Naive B cell (primary cell): Measurements from ENCODE around the gene TOM1L2. TPM values are rescaled to one million over a fixed set of nuclear protein-coding genes. Genes with fewer than 3 reads are reported as not detected.

ENCODE experiments used
- ATAC-seq, 2 donors: fragments of 150-1000 bp; cut with Tn5 transposase; 2 replicates each; pipeline ENCODE4 v1.10.0; 2021; ENCODE audit warnings: low read depth in 2 of 2, mild to moderate bottlenecking in 2 of 2, moderate library complexity in 2 of 2
- DNase-seq: peaks from one replicate; pipeline ENCODE4 v3.0.0; 2022
- H3K27ac Mint-ChIP-seq, 6 donors: one replicate each; pipeline ENCODE4 v1.8.0; 2020 to 2022; ENCODE audit warnings: mild to moderate bottlenecking in 6 of 6, mixed read lengths in 6 of 6, moderate library complexity in 5 of 6, inconsistent platforms in 2 of 6
- H3K27me3 Mint-ChIP-seq, 3 donors: one replicate each; pipeline ENCODE4 v1.8.0; 2021 to 2022; ENCODE audit warnings: mixed read lengths in 3 of 3, mild to moderate bottlenecking in 1 of 3
- H3K36me3 Mint-ChIP-seq, 2 donors: one replicate each; pipeline ENCODE4 v1.8.0; 2020 to 2022; ENCODE audit warnings: mixed read lengths in 2 of 2, inconsistent platforms in 1 of 2, mild to moderate bottlenecking in 1 of 2
- H3K4me1 Mint-ChIP-seq, 3 donors: one replicate each; pipeline ENCODE4 v1.8.0; 2020 to 2022; ENCODE audit warnings: mixed read lengths in 3 of 3, inconsistent platforms in 1 of 3, mild to moderate bottlenecking in 1 of 3, moderate library complexity in 1 of 3
- H3K4me3 Mint-ChIP-seq, 8 donors: one replicate each; pipeline ENCODE4 v1.8.0; 2020 to 2022; ENCODE audit warnings: mild to moderate bottlenecking in 8 of 8, mixed read lengths in 8 of 8, moderate library complexity in 8 of 8, inconsistent platforms in 2 of 8
- H3K9me3 Mint-ChIP-seq, 7 donors: one replicate each; pipeline ENCODE4 v1.8.0; 2020 to 2022; ENCODE audit warnings: mixed read lengths in 7 of 7, mild to moderate bottlenecking in 5 of 7, inconsistent platforms in 2 of 7, moderate library complexity in 1 of 7
- polyA plus RNA-seq, 6 donors: library from polyadenylated mRNA; unstranded; fragments of 300-500 nt; fragmentation: Illumina TruSeq; gene quantifications; one replicate each; pipeline ENCODE4 v1.2.3, GENCODE V29; 2021; ENCODE audit warnings: low read depth in 6 of 6

TOM1L2 gene
- polyA plus RNA-seq, 6 donors from 2014 or later = 2.5 to 7.0 (median 3.0) TPM

DNA sequence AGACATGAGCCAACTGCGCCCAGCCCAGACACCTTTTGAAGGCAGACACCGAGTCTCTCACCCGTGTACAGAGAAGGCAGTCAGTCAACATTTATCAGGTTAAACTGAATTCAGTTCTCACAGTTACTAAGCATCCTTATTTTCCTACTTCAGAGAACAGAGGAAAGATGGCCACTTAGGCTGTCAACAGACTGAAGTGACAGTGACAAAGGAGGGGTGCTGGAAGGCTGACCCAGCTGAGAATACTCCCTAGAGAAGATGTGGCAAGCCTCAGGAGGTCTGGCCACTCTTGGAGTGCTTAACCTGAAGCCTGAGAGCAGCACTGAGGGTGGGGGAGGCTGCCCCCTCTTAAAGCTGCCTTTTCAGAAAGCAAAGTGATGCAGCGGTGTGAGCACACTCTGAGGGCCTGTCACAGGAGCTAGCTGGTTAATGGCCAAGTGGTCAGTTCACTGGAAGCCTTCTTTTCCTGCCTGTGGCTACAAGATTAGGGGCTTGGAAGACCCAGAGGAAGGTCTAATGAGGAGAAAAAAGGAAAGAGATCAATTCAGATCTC lies 84.4 kb downstream of the TOM1L2 start:
- DNase-seq = no peak
- Mint-ChIP-seq H3K27ac (no peak overlapping the region), H3K27me3 (no peaks in the 10 kb centered on the region), H3K4me3 (peak overlapping the region in 1 of 8 donors; percentile 37), H3K9me3 (no peaks in the 10 kb centered on the region), H3K36me3 (peaks cover 11 to 14% of the 10 kb centered on the region in 2 donors), H3K4me1 (peaks cover 0 to 15% (median 11%) of the 10 kb centered on the region in 3 donors)
- ATAC-seq = no peak

GRCh38 chr17:17886726-17887125 lies 85.5 kb downstream of the TOM1L2 start:
- ATAC-seq (no peak), DNase-seq (no peak)
- Mint-ChIP-seq H3K4me1 (peaks cover 0 to 15% (median 9%) of the 10 kb centered on the region in 3 donors), H3K4me3 (no peak overlapping the region), H3K9me3 (no peaks in the 10 kb centered on the region), H3K36me3 (peaks cover 7 to 11% of the 10 kb centered on the region in 2 donors), H3K27ac (no peak overlapping the region), H3K27me3 (no peaks in the 10 kb centered on the region)

- H3K27ac Mint-ChIP-seq = no peak overlapping the region
- no peak overlapping the region for H3K4me3 Mint-ChIP-seq
- DNase-seq (no peak), ATAC-seq (no peak)
- H3K9me3 Mint-ChIP-seq = no peaks in the 10 kb centered on the region
- peaks cover 0 to 13% (median 4%) of the 10 kb centered on the region in 3 donors for H3K4me1 Mint-ChIP-seq
- H3K27me3 Mint-ChIP-seq = no peaks in the 10 kb centered on the region
- peaks cover 2 to 11% of the 10 kb centered on the region in 2 donors for H3K36me3 Mint-ChIP-seq
Measured at GRCh38 chr17:17886226-17886625, 86.0 kb downstream of the TOM1L2 start.

DNA sequence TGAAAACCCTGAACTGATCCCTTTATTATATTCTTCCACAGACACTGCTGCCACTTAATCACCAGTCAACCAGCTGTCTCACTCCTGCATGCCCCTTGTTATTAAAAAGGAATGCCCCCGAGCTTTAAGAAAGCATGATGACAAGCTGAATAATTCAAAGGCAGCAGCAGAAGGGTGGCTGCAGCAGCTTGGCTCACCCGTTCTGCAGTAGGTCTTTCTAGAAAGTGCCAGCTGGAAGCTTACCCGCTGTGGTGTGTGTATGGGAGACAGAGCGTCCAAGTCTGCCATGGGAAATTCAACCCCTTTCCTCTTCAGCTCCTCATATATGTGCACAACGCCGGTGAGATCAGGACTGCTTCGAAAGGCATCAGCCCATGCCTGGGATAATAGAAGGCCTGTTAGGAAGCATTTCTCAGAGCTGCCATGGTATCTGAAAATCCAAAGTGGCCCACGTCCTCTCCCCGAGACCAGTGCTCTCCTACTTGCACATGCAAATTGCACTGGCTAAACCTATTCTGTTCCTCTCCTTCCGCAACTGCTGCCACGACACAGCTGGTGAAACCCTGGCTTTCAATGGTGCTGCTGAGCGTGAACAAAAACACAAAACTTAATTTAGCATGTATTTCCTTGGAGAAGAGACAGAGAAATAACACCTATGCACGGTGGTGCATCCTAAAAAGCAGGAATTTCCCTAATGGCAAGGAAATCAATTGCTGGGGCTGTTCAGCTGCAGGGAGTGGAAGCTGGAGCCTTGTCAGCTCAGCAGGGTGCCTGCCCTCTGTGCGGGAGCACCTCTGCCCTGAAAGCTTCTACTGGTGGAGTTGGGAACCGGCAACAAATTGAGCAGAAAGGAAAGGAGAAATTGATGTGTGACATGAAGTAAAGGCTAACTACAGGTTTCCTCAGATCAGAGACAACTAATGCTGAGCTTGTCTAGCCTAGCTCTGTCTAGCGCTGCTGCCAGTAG lies 87.5 kb downstream of the TOM1L2 start:
- H3K36me3 Mint-ChIP-seq = peaks cover 7 to 11% of the 10 kb centered on the region in 2 donors
- H3K27ac Mint-ChIP-seq = peak overlapping the region in 1 of 6 donors; percentile 60
- no peak for ATAC-seq

GRCh38 chr17:17883801-17884200 lies 88.4 kb downstream of the TOM1L2 start:
- DNase-seq (no peak), ATAC-seq (no peak)
- Mint-ChIP-seq H3K9me3 (no peaks in the 10 kb centered on the region), H3K4me3 (no peak overlapping the region), H3K27me3 (no peaks in the 10 kb centered on the region), H3K4me1 (no peaks in the 10 kb centered on the region), H3K36me3 (peaks cover 7 to 11% of the 10 kb centered on the region in 2 donors), H3K27ac (no peak overlapping the region)

More for the DNA sequence above, 87.5 kb downstream of the TOM1L2 start:
- peaks cover 0 to under 1% (median 0%) of the 10 kb centered on the region in 3 donors for H3K4me1 Mint-ChIP-seq
- DNase-seq = no peak
- no peaks in the 10 kb centered on the region for H3K27me3 Mint-ChIP-seq
- no peaks in the 10 kb centered on the region for H3K9me3 Mint-ChIP-seq
- no peak overlapping the region for H3K4me3 Mint-ChIP-seq

DNA sequence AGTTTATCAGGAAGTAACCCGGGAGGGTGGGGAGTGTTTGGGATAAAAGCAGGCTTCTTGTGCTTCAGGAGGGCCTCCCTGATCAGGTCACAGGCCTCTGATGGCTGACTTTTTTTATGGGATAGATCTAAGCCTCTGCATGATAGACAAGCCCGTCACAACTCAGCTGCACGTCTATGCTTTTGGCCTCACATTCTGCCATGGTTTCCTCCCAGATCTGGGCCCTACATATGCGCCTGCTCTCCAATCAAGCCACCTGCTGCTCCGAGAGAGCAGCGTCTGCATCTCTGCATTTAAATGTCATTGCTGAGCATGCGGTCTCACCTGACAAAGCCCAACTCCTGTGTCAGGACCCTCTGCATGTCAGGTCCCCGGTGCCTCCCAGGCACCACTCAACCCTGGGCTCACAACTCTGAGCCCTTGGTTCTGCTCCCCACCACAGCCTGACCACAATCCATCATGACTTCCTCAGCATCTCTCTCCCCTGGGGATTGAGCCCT lies 90.1 kb downstream of the TOM1L2 start:
- no peaks in the 10 kb centered on the region for H3K4me1 Mint-ChIP-seq
- H3K4me3 Mint-ChIP-seq = no peak overlapping the region
- no peak for ATAC-seq
- H3K27ac Mint-ChIP-seq = no peak overlapping the region
- H3K9me3 Mint-ChIP-seq = no peaks in the 10 kb centered on the region
- peaks cover 9 to 11% of the 10 kb centered on the region in 2 donors for H3K36me3 Mint-ChIP-seq
- no peak for DNase-seq
- no peaks in the 10 kb centered on the region for H3K27me3 Mint-ChIP-seq

DNA sequence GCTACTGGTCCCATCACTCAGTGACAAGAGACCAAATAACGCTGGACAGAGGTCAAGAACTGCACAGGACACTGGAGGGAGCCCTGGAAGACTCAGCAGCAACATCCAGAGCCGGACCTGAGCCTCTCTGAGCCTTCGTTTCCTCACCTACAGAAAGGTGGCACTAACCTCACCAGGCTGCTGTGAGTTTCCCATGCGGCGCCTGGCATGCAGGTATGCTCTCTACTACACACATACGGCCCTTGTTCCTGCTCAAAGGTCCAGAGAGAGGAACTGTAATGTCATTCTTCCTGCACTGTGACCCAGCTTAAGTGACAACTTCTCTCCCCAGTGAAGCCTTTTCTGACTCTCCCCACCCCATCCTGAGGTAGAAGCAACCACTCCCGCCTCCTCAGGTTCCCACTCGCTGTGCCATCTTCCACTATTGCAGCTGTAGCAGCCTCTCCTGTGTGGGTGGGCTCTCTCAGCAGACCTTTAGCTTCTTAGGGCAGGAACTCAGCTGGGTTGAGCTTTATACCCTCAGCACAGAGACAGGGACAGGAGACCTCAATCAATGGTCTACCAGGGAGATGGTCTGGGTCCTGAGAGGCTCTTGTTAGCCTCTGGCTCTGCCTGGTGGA lies 91.5 kb downstream of the TOM1L2 start:
- Mint-ChIP-seq H3K4me1 (no peaks in the 10 kb centered on the region), H3K36me3 (peaks cover 22 to 23% of the 10 kb centered on the region in 2 donors), H3K27ac (no peak overlapping the region), H3K4me3 (no peak overlapping the region), H3K27me3 (no peaks in the 10 kb centered on the region), H3K9me3 (no peaks in the 10 kb centered on the region)
- DNase-seq (no peak), ATAC-seq (no peak)

GRCh38 chr17:17877529-17878358 lies 94.5 kb downstream of the TOM1L2 start:
- Mint-ChIP-seq H3K9me3 (no peaks in the 10 kb centered on the region), H3K36me3 (peaks cover 19 to 28% of the 10 kb centered on the region in 2 donors), H3K27ac (no peak overlapping the region), H3K4me3 (no peak overlapping the region), H3K27me3 (no peaks in the 10 kb centered on the region), H3K4me1 (no peaks in the 10 kb centered on the region)
- DNase-seq = no peak
- no peak for ATAC-seq

GRCh38 chr17:17876959-17877528 lies 95.2 kb downstream of the TOM1L2 start:
- Mint-ChIP-seq H3K27me3 (no peaks in the 10 kb centered on the region), H3K36me3 (peaks cover 20 to 28% of the 10 kb centered on the region in 2 donors), H3K27ac (no peak overlapping the region), H3K9me3 (no peaks in the 10 kb centered on the region), H3K4me3 (no peak overlapping the region), H3K4me1 (no peaks in the 10 kb centered on the region)
- DNase-seq = no peak
- no peak for ATAC-seq

GRCh38 chr17:17874478-17874877 lies 97.7 kb downstream of the TOM1L2 start:
- Mint-ChIP-seq H3K36me3 (peaks cover 20 to 21% of the 10 kb centered on the region in 2 donors), H3K9me3 (no peaks in the 10 kb centered on the region), H3K27ac (no peak overlapping the region), H3K27me3 (no peaks in the 10 kb centered on the region), H3K4me3 (no peak overlapping the region), H3K4me1 (no peaks in the 10 kb centered on the region)
- ATAC-seq (no peak), DNase-seq (no peak)

DNA sequence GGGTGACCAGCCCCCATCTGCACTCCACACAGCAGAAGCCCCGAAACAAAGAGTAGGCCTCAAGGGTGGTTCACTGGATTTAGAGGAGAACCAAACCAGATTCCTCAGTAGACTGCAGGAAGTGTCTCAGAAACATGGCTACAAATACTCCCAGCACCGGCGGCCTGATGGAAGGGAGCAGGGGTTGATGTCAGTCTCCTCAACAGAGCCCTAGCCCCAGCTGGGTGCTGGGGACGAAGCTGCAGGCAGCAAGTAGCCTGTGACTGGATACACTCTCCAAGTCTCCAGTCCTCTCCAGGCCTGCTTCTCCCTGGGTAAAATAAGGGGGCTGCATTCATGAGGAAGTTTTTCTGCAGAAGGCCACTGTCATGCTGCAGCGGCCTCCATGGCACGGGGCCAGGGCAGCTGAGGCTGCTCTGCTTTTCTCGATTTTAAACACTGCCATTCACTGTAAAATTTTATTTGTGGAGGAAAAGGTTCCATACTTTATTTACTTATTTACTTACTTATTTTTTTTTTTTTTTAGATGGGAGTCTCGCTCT lies 98.7 kb downstream of the TOM1L2 start:
- H3K27ac Mint-ChIP-seq = peak overlapping the region in 1 of 6 donors; percentile 38
- DNase-seq (no peak), ATAC-seq (no peak)
- no peaks in the 10 kb centered on the region for H3K27me3 Mint-ChIP-seq
- no peaks in the 10 kb centered on the region for H3K9me3 Mint-ChIP-seq
- H3K36me3 Mint-ChIP-seq = peaks cover 20 to 21% of the 10 kb centered on the region in 2 donors
- no peaks in the 10 kb centered on the region for H3K4me1 Mint-ChIP-seq
- H3K4me3 Mint-ChIP-seq = no peak overlapping the region

DNA sequence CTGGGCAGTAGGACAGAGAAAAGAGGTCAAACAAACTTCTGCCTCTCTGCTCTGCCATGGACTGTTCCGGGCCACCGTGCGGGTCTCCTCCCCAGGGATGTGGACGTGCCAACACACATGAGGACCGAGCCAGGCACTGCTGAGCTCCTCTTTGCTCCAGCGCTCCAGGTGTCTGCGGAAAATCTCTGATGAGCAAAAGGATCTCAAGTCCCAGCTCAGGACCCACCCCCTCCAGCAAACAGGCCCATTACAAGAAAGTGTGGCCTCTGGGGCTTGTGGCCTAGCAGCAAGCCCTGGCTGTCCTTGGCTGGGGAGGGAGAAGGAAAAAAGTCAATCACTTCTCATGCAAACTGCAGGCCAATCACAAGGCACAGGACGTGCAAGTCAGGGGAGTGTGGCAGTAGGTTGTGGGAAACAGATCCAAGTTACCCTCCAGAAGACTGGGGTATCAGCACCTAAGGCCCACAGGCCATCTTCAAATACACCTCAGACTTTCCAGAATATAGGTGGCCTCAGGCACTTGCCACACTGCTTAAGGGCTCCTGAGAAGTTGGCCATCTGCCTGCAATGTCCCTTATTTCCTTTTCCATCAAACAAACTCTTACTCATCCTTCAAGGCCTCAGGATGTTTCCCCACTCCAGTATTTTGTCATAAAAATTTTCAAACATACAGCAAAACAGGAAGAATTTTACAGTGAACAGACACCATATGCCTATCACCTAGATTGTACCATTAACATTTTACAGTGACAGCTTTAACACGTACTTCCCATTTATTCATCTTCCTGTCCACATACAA lies 99.5 kb downstream of the TOM1L2 start:
- Mint-ChIP-seq H3K9me3 (no peaks in the 10 kb centered on the region), H3K27me3 (no peaks in the 10 kb centered on the region), H3K4me1 (no peaks in the 10 kb centered on the region), H3K4me3 (no peak overlapping the region), H3K27ac (peak overlapping the region in 1 of 6 donors; percentile 56), H3K36me3 (peaks cover 20 to 21% of the 10 kb centered on the region in 2 donors)
- no peak for ATAC-seq
- DNase-seq = no peak
